Raji (cell line): ENCODE results near the gene DOCK2.

Experiments
- POLR2A ChIP-seq: IDR thresholded peaks from 2 replicates; pipeline ENCODE4 v1.6.1; 2011; ENCODE audit warnings: low read depth, low read length, control low read depth; ENCODE audit not compliant: insufficient read depth

The DOCK2 gene

GRCh38 chr5:169656125-169656901, 19.2 kb downstream of the DOCK2 start:
- no peak for TF ChIP-seq POLR2A

GRCh38 chr5:169657127-169657526, 20.1 kb downstream of the DOCK2 start:
- no peak for TF ChIP-seq POLR2A

DNA sequence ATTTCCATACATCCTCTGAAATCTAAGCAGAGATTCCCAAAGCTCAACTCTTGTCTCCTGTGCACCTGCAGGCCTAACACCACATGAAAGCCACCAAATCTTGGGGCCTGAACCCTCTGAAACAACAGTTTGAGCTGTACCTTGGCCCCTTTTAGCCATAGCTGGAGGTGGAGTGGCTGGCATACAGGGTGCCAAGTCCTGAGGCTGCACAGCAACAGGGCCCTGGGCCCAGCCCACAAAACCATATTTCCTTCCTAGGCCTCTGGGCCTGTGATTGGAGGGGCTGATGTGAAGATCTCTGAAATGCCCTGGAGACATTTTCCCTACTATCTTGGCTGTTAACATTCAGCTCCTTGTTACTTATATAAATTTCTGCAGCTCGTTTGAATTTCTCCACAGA, 26.5 kb downstream of the DOCK2 start:
- no peak for TF ChIP-seq POLR2A

DNA sequence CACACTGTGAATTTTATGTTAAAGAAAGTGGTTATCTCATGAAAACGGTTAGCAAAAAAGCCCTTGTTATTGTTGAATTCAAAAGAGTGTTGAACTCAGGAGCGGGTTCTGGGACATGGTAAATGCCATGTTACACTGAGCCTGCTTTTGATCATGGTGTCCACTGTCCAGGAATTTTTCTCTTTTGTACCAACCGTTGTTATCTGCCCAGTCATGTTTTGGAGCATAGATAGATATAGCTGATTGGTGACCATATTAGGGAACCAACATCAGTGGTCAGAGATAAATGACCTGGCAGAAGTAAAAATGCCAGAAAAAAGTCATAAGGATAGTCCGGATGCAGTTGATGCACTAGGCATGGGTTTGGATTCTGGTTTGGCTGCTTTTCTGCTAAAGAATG, 29.3 kb downstream of the DOCK2 start:
- no peak for TF ChIP-seq POLR2A

GRCh38 chr5:169667896-169668674, 31.0 kb downstream of the DOCK2 start:
- TF ChIP-seq POLR2A: no peak

- TF ChIP-seq POLR2A: no peak
These were observed 31.7 kb downstream of the DOCK2 start for GRCh38 chr5:169668732-169669131.

DNA sequence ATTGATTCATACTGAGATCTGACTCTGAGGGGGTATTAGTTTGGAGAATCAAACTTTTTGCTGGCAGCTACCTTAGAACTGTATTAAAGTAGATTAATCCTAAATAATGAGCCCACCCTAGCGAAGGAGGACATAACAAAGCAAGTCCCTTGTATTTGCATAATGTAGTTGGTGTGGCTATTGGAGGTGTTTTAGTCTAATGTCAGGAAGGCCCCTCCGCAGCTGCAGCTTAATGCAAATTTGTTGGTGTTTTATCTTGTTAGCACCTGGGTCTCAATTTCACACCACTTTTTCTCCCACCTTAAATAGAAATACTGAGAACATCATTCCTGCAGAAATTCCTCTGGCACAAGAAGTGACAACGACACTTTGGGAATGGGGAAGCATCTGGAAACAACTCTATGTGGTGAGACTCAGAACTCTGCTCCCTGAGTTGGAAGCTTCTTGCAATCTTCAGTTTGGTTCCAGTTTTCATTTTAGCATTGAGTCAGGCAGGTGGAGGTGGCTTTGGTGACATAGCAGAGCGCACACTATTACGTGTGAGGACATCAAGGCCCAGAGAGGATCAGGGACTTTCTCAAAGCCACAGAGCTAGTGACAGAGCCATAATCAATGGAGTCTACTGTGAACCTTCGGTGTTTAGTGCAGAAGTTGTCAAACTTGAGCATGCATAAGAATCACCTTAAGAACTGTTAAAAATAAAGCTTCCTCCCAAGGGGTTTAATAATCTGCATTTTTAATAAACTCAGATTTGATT, 33.9 kb downstream of the DOCK2 start:
- no peak for TF ChIP-seq POLR2A

GRCh38 chr5:169682026-169682425, 45.0 kb downstream of the DOCK2 start:
- TF ChIP-seq POLR2A: no peak

- no peak for TF ChIP-seq POLR2A
These were observed 49.1 kb downstream of the DOCK2 start for GRCh38 chr5:169686137-169686536.

DNA sequence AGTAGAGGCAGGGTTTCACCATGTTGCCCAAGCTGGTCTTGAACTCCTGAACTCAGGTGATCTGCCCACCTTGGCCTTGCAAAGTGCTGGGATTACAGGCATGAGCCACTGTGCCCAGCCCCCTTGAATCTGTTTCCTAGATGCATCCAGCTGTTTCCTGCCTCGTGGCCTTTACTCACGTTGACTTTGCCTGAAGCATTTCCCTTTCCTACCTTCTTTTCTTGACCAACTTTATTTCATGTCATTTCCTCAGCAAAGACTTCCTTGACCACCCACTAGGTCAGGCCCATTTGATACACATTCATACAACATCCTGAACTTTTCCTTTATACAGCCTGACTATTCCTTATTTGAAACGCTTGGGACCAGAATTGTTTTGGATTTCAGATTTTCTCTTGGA, 51.0 kb downstream of the DOCK2 start:
- no peak for TF ChIP-seq POLR2A

GRCh38 chr5:169691471-169691870, 54.4 kb downstream of the DOCK2 start:
- TF ChIP-seq POLR2A: no peak

DNA sequence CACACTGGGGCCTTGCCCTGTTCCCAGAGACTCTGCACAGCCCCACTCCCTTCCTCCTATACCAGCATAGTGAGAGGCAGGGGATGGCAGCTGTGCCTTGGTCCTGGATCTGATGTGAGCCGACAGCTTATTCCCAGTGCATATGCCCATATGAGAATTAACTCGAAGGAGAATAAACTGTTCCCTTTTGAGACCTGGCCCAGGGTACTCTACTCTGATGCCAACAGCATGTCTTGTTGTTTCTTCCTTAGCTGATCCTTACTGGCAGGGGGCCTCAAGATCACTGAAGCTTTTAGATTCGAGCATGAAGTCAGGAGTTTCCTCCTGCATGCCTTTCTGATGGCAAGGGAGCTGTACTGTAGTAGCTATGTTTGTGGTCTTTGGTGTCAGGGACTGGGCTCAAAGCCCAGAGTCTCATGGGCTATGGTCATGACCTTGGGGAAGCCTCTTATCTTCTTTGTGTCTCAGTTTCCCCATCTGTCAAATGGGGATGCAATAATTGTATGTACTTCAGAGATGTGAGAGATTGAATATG, 57.1 kb downstream of the DOCK2 start:
- TF ChIP-seq POLR2A: no peak

GRCh38 chr5:169695025-169695625, 58.0 kb downstream of the DOCK2 start:
- TF ChIP-seq POLR2A: no peak

- no peak for TF ChIP-seq POLR2A
These were observed 58.9 kb downstream of the DOCK2 start for GRCh38 chr5:169695919-169696490.
